ENCODE results near the gene TRIM59. TPM values are rescaled to one million over a fixed set of nuclear protein-coding genes. Genes with fewer than 3 reads are reported as not detected.

Gene TRIM59
- total RNA-seq, 1 donor from 2014 or later: 0.77 TPM

GRCh38 chr3:160475884-160476283, 26.3 kb upstream of the TRIM59 start:
- Histone ChIP-seq H3K27me3 (ENCODE audit: low read depth) (peaks cover 36% of the 10 kb centered on the region), H3K27ac (replicated peaks) (no peak overlapping the region)

GRCh38 chr3:160475153-160475552, 25.6 kb upstream of the TRIM59 start:
- H3K36me3 ChIP-seq: no peaks in the 10 kb centered on the region
- H3K4me3 ChIP-seq: no peak overlapping the region
- H3K27me3 ChIP-seq (ENCODE audit: low read depth): peaks cover 43% of the 10 kb centered on the region
- H3K9me3 ChIP-seq (replicated peaks): peaks cover 12% of the 10 kb centered on the region
- intact Hi-C loops (cut with micrococcal nuclease): no loop called here
- DNase-seq: no peak
- no peak overlapping the region for H3K27ac ChIP-seq (replicated peaks)
- no peak for TF ChIP-seq CTCF (IDR thresholded peaks at IDR 0.05; ENCODE audit: borderline replicate concordance)
- no peaks in the 10 kb centered on the region for H3K4me1 ChIP-seq

More at GRCh38 chr3:160475884-160476283, 26.3 kb upstream of the TRIM59 start:
- intact Hi-C loops (cut with micrococcal nuclease): no loop called here
- no peak overlapping the region for H3K4me3 ChIP-seq
- TF ChIP-seq CTCF (IDR thresholded peaks at IDR 0.05; ENCODE audit: borderline replicate concordance): no peak
- peaks cover 5% of the 10 kb centered on the region for H3K9me3 ChIP-seq (replicated peaks)
- DNase-seq: no peak
- H3K36me3 ChIP-seq: no peaks in the 10 kb centered on the region
- H3K4me1 ChIP-seq: no peaks in the 10 kb centered on the region

GRCh38 chr3:160474416-160474838, 24.8 kb upstream of the TRIM59 start:
- no peaks in the 10 kb centered on the region for H3K36me3 ChIP-seq
- H3K27ac ChIP-seq (replicated peaks): no peak overlapping the region
- H3K4me3 ChIP-seq: no peak overlapping the region
- peaks cover 45% of the 10 kb centered on the region for H3K27me3 ChIP-seq (ENCODE audit: low read depth)
- peaks cover 16% of the 10 kb centered on the region for H3K9me3 ChIP-seq (replicated peaks)
- H3K4me1 ChIP-seq: no peaks in the 10 kb centered on the region
- DNase-seq: no peak
- TF ChIP-seq CTCF (IDR thresholded peaks at IDR 0.05; ENCODE audit: borderline replicate concordance): no peak
- intact Hi-C loops (cut with micrococcal nuclease): no loop called here

GRCh38 chr3:160473978-160474377, 24.4 kb upstream of the TRIM59 start:
- Histone ChIP-seq H3K4me3 (no peak overlapping the region), H3K27me3 (ENCODE audit: low read depth) (peaks cover 45% of the 10 kb centered on the region), H3K4me1 (no peaks in the 10 kb centered on the region), H3K36me3 (no peaks in the 10 kb centered on the region), H3K9me3 (replicated peaks) (peaks cover 16% of the 10 kb centered on the region), H3K27ac (replicated peaks) (no peak overlapping the region)
- intact Hi-C loops (cut with micrococcal nuclease): no loop called here
- no peak for TF ChIP-seq CTCF (IDR thresholded peaks at IDR 0.05; ENCODE audit: borderline replicate concordance)
- no peak for DNase-seq

GRCh38 chr3:160473221-160473620, 23.6 kb upstream of the TRIM59 start:
- no peaks in the 10 kb centered on the region for H3K4me1 ChIP-seq
- no peak for DNase-seq
- intact Hi-C loops (cut with micrococcal nuclease): no loop called here
- H3K27ac ChIP-seq (replicated peaks): no peak overlapping the region
- TF ChIP-seq CTCF (IDR thresholded peaks at IDR 0.05; ENCODE audit: borderline replicate concordance): no peak
- peaks cover 16% of the 10 kb centered on the region for H3K9me3 ChIP-seq (replicated peaks)
- H3K36me3 ChIP-seq: no peaks in the 10 kb centered on the region
- peaks cover 45% of the 10 kb centered on the region for H3K27me3 ChIP-seq (ENCODE audit: low read depth)
- no peak overlapping the region for H3K4me3 ChIP-seq

- Histone ChIP-seq H3K4me1 (no peaks in the 10 kb centered on the region), H3K27ac (replicated peaks) (no peak overlapping the region), H3K4me3 (no peak overlapping the region), H3K36me3 (no peaks in the 10 kb centered on the region), H3K27me3 (ENCODE audit: low read depth) (peaks cover 45% of the 10 kb centered on the region), H3K9me3 (replicated peaks) (peaks cover 16% of the 10 kb centered on the region)
- intact Hi-C loops (cut with micrococcal nuclease): no loop called here
- no peak for DNase-seq
- TF ChIP-seq CTCF (IDR thresholded peaks at IDR 0.05; ENCODE audit: borderline replicate concordance): no peak
Measured at GRCh38 chr3:160472344-160472743, 22.8 kb upstream of the TRIM59 start.

Data from left ventricle myocardium inferior (tissue), 1 donor.